GM12878 (cell line): ENCODE measurements around the gene KIAA1328.

Source experiments
- EP300 ChIP-seq, 2 experiments: fragments of 150-350 bp in 1 of 2; IDR thresholded peaks; 2 replicates each; pipeline ENCODE4 v1.6.1; 2011 to 2012; ENCODE audit warnings: low read depth in 2 of 2, low read length in 2 of 2, borderline replicate concordance in 1 of 2, improper control_type of control experiment in 1 of 2, inconsistent platforms in 1 of 2; ENCODE audit not compliant: control insufficient read depth in 1 of 2
- FOS ChIP-seq: IDR thresholded peaks from 3 replicates; pipeline ENCODE4 v1.6.1; 2011; ENCODE audit warnings: borderline replicate concordance; ENCODE audit not compliant: insufficient read length; ENCODE audit errors: extremely low read depth
- GATAD2B ChIP-seq: fragments of 450-650 bp; conservative IDR thresholded peaks from 2 replicates; pipeline ENCODE4 v1.6.1; 2017; ENCODE audit warnings: low read depth, mild to moderate bottlenecking, moderate library complexity
- NR2C2 ChIP-seq: IDR thresholded peaks from 2 replicates; pipeline ENCODE4 v1.6.1; 2011; ENCODE audit warnings: borderline replicate concordance, low read depth; ENCODE audit not compliant: control insufficient read depth, insufficient read length
- PAX5 ChIP-seq: IDR thresholded peaks from 2 replicates; pipeline ENCODE4 v1.6.1; 2011; ENCODE audit warnings: low read depth, low read length, borderline replicate concordance
- SMC3 ChIP-seq: IDR thresholded peaks from 2 replicates; pipeline ENCODE4 v1.6.1; 2011; ENCODE audit warnings: low read length, improper control_type of control experiment, borderline replicate concordance
- SREBF1 ChIP-seq: IDR thresholded peaks from 2 replicates; pipeline ENCODE4 v1.6.1; 2012; ENCODE audit warnings: mild to moderate bottlenecking, low read length
- TCF7 ChIP-seq: IDR thresholded peaks from 2 replicates; pipeline ENCODE4 v1.6.1; 2014; ENCODE audit warnings: antibody characterized with exemption, borderline replicate concordance
- TF ChIP-seq, protein P1 (sequence below): fragments of 450-650 bp; IDR thresholded peaks from 2 replicates; pipeline ENCODE4 v1.6.1; 2018; ENCODE audit warnings: borderline replicate concordance, mild to moderate bottlenecking; ENCODE audit not compliant: partially characterized antibody

DNA sequence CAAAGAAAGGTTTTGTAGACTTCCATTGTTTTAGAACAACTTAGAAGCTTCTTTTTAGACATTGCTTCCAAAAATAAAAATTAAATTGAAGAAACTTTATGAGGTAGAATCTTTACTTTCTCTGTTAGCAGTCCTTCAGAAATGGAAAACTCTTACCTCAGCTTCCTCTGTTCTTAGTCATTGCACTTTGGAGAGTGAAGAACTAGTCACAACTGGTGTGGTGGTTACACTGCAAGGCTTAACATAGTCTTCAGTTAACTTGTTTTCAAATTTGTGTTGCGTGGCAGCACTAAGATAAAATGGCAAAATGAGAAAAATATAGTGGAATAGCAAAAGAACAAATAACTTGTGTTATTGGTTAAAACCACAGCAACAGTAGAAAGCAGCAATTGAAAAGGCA is 332.6 kb downstream of the KIAA1328 start:
- TF ChIP-seq, protein P1, sequence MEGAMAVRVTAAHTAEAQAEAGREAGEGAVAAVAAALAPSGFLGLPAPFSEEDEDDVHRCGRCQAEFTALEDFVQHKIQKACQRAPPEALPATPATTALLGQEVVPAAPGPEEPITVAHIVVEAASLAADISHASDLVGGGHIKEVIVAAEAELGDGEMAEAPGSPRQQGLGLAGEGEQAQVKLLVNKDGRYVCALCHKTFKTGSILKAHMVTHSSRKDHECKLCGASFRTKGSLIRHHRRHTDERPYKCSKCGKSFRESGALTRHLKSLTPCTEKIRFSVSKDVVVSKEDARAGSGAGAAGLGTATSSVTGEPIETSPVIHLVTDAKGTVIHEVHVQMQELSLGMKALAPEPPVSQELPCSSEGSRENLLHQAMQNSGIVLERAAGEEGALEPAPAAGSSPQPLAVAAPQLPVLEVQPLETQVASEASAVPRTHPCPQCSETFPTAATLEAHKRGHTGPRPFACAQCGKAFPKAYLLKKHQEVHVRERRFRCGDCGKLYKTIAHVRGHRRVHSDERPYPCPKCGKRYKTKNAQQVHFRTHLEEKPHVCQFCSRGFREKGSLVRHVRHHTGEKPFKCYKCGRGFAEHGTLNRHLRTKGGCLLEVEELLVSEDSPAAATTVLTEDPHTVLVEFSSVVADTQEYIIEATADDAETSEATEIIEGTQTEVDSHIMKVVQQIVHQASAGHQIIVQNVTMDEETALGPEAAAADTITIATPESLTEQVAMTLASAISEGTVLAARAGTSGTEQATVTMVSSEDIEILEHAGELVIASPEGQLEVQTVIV: no peak
- TF ChIP-seq NR2C2 (no peak), SREBF1 (no peak), EP300 (IDR thresholded peaks at IDR 0.05; ENCODE audit: borderline replicate concordance in 1 of 2, control insufficient read depth in 1 of 2, low read depth in 2 of 2, low read length in 2 of 2) (no peak), PAX5 (no peak), TCF7 (no peak), FOS (no peak), GATAD2B (no peak), SMC3 (no peak)
